Stimulated activated CD4-positive, alpha-beta T cell treated with anti-CD3 and anti-CD28 coated beads, Interleukin-15, amount 100 ng/mL, for 24 hours (primary cell): ENCODE results near the gene BRPF1.
"Not testable (repeated sequence)": the region's sequence is repeated elsewhere in the genome, so short reads cannot be mapped to it uniquely, and the experiment has no call there.

Experiments used
- DNase-seq: peaks from one replicate; pipeline ENCODE4 v3.0.0-alpha.2; 2020

BRPF1 gene

GRCh38 chr3:9770276-9770812 lies 38.8 kb downstream of the BRPF1 start:
- DNase-seq = no peak

- not testable (repeated sequence) for DNase-seq
Observed at GRCh38 chr3:9771007-9771406, 39.5 kb downstream of the BRPF1 start.

- no peak for DNase-seq
Observed at GRCh38 chr3:9776896-9777693, 45.6 kb downstream of the BRPF1 start.

GRCh38 chr3:9777694-9778021 lies 46.1 kb downstream of the BRPF1 start:
- no peak for DNase-seq

- DNase-seq = peak; percentile 83
Observed at GRCh38 chr3:9778143-9779074, 46.9 kb downstream of the BRPF1 start.

GRCh38 chr3:9779075-9779593 lies 47.6 kb downstream of the BRPF1 start:
- DNase-seq = no peak

- DNase-seq = peak; percentile 52
Observed at GRCh38 chr3:9779721-9780457, 48.4 kb downstream of the BRPF1 start.

- DNase-seq = no peak
Observed at GRCh38 chr3:9780458-9780812, 48.9 kb downstream of the BRPF1 start.

- DNase-seq = no peak
Observed at GRCh38 chr3:9780910-9781309, 49.4 kb downstream of the BRPF1 start.

GRCh38 chr3:9781551-9781950 lies 50.0 kb downstream of the BRPF1 start:
- no peak for DNase-seq

GRCh38 chr3:9781978-9782603 lies 50.6 kb downstream of the BRPF1 start:
- DNase-seq = no peak

GRCh38 chr3:9782770-9783169 lies 51.2 kb downstream of the BRPF1 start:
- DNase-seq = no peak

GRCh38 chr3:9783954-9784353 lies 52.4 kb downstream of the BRPF1 start:
- no peak for DNase-seq

GRCh38 chr3:9784965-9785364 lies 53.4 kb downstream of the BRPF1 start:
- no peak for DNase-seq

GRCh38 chr3:9785602-9786001 lies 54.1 kb downstream of the BRPF1 start:
- DNase-seq = no peak

- no peak for DNase-seq
Observed at GRCh38 chr3:9786209-9786739, 54.7 kb downstream of the BRPF1 start.

GRCh38 chr3:9786825-9787669 lies 55.5 kb downstream of the BRPF1 start:
- no peak for DNase-seq

- peak; percentile 53 for DNase-seq
Observed at GRCh38 chr3:9787714-9788113, 56.2 kb downstream of the BRPF1 start.

GRCh38 chr3:9791127-9791526 lies 59.6 kb downstream of the BRPF1 start:
- no peak for DNase-seq

GRCh38 chr3:9791790-9792404 lies 60.4 kb downstream of the BRPF1 start:
- no peak for DNase-seq
